K562 (cell line): ENCODE results near the gene BNIPL. TPM values are rescaled to one million over a fixed set of nuclear protein-coding genes. Genes with fewer than 3 reads are reported as not detected.
A peak's percentile ranks its signal among the peaks of the same experiment; 100 is the strongest.

ENCODE experiments used
- CREM ChIP-seq: IDR thresholded peaks from 2 replicates; pipeline ENCODE4 v1.6.1; 2014; ENCODE audit warnings: antibody characterized with exemption, low read depth
- POLR3A ChIP-seq: IDR thresholded peaks from 2 replicates; pipeline ENCODE4 v1.6.1; 2011; ENCODE audit warnings: borderline replicate concordance, mild to moderate bottlenecking, moderate library complexity; ENCODE audit not compliant: insufficient read length, insufficient read depth; ENCODE audit errors: extremely low read depth
- ZNF124 ChIP-seq: sonication (generic); formaldehyde crosslinking; IDR thresholded peaks from 2 replicates; pipeline ENCODE4 v1.8.1; 2022; ENCODE audit warnings: missing genetic modification reagents
- polyA plus RNA-seq, 8 experiments: library from polyadenylated mRNA; depleted of rRNA in 4 of 8; stranded (reverse) in 5 of 8; unstranded in 3 of 8; fragments of >200 nt; fragmentation: Nextera tagmentation in 2 of 8; fragmentation: Illumina TruSeq in 1 of 8; extraction: Ambion mirVana in 2 of 8; extraction: Trizol in 1 of 8; gene quantifications; 2 replicates each; pipeline versions ENCODE4 v1.2.1 to v1.2.3, GENCODE V29; 2011 to 2014; ENCODE audit warnings: inconsistent platforms in 1 of 8, missing spikeins in 1 of 8
- total RNA-seq, 7 experiments: library from RNA; depleted of rRNA in 6 of 7; stranded (reverse); fragments of >200 nt in 6 of 7; fragmentation: Illumina TruSeq in 2 of 7; extraction: Trizol in 2 of 7; gene quantifications; 2 replicates each; pipeline versions ENCODE4 v1.2.1 to v1.2.3, GENCODE V29; 2011 to 2021; ENCODE audit warnings: low replicate concordance in 1 of 7
- TF ChIP-seq, protein P1 (sequence below), 2 experiments: fragments of 150-350 bp in 1 of 2; IDR thresholded peaks; 2 replicates each; pipeline ENCODE4 v1.6.1; 2012 to 2016; ENCODE audit warnings: low read depth in 2 of 2, low read length in 2 of 2, mild to moderate bottlenecking in 1 of 2, moderate library complexity in 1 of 2
- TF ChIP-seq, protein P2 (sequence below): sonication (generic); formaldehyde crosslinking; IDR thresholded peaks from 2 replicates; pipeline ENCODE4 v1.8.1; 2023; ENCODE audit warnings: mild to moderate bottlenecking, missing genetic modification reagents
- TF ChIP-seq, protein P3 (sequence below): sonication (generic); formaldehyde crosslinking; IDR thresholded peaks from 2 replicates; pipeline ENCODE4 v1.8.1; 2023; ENCODE audit warnings: mild to moderate bottlenecking, missing genetic modification reagents
- TF ChIP-seq, protein P4 (sequence below), 2 experiments: fragments of 450-650 bp; formaldehyde crosslinking in 1 of 2; IDR thresholded peaks; 2 replicates each; pipeline versions ENCODE4 v1.4.0 to v1.6.1; 2014 to 2020; ENCODE audit warnings: mild to moderate bottlenecking in 2 of 2, borderline replicate concordance in 1 of 2, low read depth in 1 of 2

The BNIPL gene
- total and polyA plus RNA-seq, 9 of the 15 experiments (the other 6 are each of a cell fraction or from before 2014, with no cell fraction given): 0.08 to 1.4 (median 0.68) TPM

GRCh38 chr1:151013518-151013917 is 22.9 kb upstream of the BNIPL start (continued):
- TF ChIP-seq, protein P1, sequence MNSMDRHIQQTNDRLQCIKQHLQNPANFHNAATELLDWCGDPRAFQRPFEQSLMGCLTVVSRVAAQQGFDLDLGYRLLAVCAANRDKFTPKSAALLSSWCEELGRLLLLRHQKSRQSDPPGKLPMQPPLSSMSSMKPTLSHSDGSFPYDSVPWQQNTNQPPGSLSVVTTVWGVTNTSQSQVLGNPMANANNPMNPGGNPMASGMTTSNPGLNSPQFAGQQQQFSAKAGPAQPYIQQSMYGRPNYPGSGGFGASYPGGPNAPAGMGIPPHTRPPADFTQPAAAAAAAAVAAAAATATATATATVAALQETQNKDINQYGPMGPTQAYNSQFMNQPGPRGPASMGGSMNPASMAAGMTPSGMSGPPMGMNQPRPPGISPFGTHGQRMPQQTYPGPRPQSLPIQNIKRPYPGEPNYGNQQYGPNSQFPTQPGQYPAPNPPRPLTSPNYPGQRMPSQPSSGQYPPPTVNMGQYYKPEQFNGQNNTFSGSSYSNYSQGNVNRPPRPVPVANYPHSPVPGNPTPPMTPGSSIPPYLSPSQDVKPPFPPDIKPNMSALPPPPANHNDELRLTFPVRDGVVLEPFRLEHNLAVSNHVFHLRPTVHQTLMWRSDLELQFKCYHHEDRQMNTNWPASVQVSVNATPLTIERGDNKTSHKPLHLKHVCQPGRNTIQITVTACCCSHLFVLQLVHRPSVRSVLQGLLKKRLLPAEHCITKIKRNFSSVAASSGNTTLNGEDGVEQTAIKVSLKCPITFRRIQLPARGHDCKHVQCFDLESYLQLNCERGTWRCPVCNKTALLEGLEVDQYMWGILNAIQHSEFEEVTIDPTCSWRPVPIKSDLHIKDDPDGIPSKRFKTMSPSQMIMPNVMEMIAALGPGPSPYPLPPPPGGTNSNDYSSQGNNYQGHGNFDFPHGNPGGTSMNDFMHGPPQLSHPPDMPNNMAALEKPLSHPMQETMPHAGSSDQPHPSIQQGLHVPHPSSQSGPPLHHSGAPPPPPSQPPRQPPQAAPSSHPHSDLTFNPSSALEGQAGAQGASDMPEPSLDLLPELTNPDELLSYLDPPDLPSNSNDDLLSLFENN (IDR thresholded peaks at IDR 0.05; ENCODE audit: low read depth in 2 of 2, low read length in 2 of 2): no peak
- TF ChIP-seq, protein P2, sequence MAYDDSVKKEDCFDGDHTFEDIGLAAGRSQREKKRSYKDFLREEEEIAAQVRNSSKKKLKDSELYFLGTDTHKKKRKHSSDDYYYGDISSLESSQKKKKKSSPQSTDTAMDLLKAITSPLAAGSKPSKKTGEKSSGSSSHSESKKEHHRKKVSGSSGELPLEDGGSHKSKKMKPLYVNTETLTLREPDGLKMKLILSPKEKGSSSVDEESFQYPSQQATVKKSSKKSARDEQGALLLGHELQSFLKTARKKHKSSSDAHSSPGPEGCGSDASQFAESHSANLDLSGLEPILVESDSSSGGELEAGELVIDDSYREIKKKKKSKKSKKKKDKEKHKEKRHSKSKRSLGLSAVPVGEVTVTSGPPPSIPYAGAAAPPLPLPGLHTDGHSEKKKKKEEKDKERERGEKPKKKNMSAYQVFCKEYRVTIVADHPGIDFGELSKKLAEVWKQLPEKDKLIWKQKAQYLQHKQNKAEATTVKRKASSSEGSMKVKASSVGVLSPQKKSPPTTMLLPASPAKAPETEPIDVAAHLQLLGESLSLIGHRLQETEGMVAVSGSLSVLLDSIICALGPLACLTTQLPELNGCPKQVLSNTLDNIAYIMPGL (CRISPR knock-in tag): no peak
- TF ChIP-seq, protein P3, sequence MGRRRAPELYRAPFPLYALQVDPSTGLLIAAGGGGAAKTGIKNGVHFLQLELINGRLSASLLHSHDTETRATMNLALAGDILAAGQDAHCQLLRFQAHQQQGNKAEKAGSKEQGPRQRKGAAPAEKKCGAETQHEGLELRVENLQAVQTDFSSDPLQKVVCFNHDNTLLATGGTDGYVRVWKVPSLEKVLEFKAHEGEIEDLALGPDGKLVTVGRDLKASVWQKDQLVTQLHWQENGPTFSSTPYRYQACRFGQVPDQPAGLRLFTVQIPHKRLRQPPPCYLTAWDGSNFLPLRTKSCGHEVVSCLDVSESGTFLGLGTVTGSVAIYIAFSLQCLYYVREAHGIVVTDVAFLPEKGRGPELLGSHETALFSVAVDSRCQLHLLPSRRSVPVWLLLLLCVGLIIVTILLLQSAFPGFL (CRISPR knock-in tag): no peak
- TF ChIP-seq, protein P4, sequence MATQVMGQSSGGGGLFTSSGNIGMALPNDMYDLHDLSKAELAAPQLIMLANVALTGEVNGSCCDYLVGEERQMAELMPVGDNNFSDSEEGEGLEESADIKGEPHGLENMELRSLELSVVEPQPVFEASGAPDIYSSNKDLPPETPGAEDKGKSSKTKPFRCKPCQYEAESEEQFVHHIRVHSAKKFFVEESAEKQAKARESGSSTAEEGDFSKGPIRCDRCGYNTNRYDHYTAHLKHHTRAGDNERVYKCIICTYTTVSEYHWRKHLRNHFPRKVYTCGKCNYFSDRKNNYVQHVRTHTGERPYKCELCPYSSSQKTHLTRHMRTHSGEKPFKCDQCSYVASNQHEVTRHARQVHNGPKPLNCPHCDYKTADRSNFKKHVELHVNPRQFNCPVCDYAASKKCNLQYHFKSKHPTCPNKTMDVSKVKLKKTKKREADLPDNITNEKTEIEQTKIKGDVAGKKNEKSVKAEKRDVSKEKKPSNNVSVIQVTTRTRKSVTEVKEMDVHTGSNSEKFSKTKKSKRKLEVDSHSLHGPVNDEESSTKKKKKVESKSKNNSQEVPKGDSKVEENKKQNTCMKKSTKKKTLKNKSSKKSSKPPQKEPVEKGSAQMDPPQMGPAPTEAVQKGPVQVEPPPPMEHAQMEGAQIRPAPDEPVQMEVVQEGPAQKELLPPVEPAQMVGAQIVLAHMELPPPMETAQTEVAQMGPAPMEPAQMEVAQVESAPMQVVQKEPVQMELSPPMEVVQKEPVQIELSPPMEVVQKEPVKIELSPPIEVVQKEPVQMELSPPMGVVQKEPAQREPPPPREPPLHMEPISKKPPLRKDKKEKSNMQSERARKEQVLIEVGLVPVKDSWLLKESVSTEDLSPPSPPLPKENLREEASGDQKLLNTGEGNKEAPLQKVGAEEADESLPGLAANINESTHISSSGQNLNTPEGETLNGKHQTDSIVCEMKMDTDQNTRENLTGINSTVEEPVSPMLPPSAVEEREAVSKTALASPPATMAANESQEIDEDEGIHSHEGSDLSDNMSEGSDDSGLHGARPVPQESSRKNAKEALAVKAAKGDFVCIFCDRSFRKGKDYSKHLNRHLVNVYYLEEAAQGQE (IDR thresholded peaks at IDR 0.05; ENCODE audit: borderline replicate concordance): peak; percentile 26; the same call in 1 of the 2 replicates
- TF ChIP-seq, protein P4 (CRISPR knock-in tag; IDR thresholded peaks at IDR 0.05; ENCODE audit: low read depth): no peak
- TF ChIP-seq POLR3A (no peak), ZNF124 (CRISPR knock-in tag) (no peak), CREM (peak; percentile 37; the same call in 1 of the 2 replicates)
